HG02678 (cell line): ENCODE measurements around the gene DBN1.

Source experiments
- ATAC-seq: cut with Tn5 transposase; IDR thresholded peaks from one replicate; pipeline ENCODE4 v1.9.1; 2021; ENCODE audit warnings: mild to moderate bottlenecking, moderate library complexity; ENCODE audit not compliant: unreplicated experiment

The DBN1 gene

DNA sequence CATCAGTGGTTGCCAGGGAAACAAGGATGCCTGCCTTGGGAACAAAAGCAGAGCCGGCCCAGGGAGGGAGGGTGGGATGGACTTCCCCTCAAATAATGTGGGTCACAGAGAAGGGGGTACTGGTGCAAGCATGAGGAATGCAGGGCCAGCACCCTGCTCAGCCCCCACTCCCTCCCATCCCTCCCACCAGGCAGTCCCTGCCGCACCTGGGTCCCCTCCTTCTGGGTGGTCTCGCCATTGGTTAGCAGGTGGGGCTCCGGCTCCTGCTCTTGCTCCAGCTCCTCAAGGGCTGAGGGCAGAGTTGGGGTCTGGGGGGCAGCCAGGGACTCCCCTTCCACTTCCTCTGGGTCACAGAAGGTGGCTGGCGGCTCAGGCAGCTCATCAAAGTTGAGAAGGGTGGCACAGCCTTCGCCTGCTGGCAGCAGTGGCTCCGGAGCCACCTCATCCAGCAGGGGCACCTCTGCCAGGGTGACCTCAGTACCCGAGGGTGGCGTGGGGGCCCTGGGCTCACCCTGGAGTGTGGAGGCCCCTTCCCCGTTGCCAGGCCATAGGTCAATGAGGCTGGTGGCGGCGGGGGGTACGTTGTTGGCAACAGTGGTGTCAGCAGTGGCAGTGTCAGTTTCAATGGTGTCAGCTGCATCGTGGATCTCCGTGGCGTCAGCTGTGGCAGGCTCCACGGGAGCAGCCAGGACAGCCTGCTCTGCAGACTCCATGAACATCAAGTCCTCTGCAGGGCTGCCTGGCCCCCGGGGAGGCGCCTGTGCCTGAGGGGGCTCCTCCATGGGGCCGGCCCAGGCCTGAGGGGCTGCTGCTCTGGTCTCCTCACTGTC lies 15.4 kb downstream of the DBN1 start:
- no peak for ATAC-seq

DNA sequence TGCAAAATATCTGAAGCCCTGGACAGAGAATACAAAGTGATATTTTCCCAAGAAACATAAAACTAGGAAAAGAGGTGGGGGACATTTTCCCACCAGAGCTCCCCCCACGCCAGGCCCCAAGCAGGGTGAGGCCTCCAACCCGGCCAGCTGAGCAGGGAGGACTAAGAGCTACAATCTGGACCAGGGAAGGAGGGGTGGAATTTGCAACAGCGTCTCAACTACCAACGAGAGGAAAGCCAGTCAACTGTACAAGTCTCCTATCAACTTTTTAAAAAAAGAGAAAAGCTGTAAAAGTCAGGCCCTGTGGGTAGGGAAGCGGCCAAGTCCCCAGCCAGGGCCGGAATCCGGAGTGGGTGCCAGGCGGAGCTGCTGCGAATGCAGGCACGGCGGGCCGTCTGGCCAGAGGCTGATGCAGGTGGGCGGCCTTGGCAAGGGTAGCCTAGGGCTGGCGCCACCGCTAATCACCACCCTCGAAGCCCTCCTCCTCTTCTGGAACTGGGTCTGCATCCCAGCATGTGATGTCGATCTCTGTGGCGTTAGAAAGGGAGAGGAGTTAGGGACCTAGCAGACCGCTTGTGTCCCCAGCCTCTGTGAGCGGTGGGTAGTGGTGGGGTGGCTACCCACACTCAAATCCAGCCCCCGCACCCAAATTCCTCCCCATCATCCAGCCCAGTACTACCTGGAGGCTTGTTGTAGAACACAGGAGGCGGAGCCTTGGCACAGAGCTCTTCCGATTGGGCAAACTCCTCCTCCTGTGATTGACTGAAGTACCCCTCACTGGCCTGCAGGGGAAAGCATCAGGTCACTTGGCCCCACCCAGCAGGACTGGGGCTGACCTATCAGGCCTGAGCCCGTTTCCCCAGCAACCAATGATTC lies 16.2 kb downstream of the DBN1 start:
- peak; percentile 35 for ATAC-seq

DNA sequence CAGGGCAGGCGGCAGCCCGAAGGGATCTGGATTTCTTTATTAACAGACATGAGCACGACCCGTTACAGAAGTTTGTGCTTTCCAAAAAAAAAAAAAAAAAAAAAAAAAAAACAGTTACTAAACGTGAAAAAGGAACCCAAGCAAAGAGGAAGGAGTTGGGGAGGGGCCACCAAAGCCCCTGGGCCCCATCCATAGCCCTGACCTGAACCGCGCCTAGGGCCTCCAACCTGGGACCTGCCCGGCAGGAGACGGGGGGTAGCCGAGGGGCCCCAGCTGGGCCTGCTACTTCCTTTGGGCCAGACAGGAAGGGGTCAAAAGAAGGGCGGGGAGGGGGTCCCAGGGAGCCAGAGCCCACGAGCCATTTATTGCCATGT lies 16.9 kb downstream of the DBN1 start:
- no peak for ATAC-seq

DNA sequence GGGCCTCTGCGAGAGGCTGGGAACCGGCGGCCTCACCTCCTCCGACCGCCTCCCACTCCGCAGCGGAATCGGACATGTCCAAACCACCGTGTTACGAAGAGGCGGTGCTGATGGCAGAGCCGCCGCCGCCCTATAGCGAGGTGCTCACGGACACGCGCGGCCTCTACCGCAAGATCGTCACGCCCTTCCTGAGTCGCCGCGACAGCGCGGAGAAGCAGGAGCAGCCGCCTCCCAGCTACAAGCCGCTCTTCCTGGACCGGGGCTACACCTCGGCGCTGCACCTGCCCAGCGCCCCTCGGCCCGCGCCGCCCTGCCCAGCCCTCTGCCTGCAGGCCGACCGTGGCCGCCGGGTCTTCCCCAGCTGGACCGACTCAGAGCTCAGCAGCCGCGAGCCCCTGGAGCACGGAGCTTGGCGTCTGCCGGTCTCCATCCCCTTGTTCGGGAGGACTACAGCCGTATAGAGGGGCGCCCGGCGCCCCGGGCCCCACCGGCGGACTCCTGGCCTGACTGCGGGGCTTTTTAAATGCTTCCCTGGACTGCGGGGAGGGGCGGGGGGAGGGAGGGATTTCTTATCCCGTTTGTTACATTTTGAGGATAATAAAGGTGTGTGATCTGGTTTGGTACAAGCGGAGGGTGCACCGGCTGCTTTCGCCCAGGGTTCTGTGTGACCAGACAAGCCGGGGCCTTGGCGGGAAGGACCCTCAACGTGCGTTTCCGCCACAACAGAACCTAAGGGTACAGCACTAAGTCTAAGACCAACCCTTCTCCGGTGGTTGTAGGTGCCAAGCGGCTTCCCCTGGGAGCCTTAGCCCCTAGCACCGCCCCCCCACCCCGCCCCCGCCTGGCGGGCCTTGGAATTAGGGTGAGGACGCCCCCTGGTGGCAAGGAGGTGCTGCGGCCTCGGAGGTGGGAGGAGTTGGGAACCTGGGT lies 17.5 kb downstream of the DBN1 start:
- peak; percentile 14 for ATAC-seq

DNA sequence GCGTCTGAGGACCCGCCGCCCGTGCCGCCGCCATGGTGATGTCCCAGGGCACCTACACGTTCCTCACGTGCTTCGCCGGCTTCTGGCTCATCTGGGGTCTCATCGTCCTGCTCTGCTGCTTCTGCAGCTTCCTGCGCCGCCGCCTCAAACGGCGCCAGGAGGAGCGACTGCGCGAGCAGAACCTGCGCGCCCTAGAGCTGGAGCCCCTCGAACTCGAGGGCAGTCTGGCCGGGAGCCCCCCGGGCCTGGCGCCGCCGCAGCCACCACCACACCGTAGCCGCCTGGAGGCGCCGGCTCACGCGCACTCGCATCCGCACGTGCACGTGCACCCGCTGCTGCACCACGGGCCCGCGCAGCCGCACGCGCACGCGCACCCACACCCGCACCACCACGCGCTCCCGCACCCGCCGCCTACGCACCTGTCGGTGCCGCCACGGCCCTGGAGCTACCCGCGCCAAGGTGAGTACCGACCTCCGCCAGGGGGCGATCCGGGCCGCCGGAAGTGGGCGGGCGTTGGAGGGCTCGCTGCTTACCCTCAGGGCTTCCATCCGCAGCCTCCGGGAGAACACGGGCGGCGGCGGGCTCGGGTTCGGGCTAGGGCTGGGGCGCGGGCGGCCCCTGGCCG lies 18.3 kb downstream of the DBN1 start:
- peak; percentile 51 for ATAC-seq

DNA sequence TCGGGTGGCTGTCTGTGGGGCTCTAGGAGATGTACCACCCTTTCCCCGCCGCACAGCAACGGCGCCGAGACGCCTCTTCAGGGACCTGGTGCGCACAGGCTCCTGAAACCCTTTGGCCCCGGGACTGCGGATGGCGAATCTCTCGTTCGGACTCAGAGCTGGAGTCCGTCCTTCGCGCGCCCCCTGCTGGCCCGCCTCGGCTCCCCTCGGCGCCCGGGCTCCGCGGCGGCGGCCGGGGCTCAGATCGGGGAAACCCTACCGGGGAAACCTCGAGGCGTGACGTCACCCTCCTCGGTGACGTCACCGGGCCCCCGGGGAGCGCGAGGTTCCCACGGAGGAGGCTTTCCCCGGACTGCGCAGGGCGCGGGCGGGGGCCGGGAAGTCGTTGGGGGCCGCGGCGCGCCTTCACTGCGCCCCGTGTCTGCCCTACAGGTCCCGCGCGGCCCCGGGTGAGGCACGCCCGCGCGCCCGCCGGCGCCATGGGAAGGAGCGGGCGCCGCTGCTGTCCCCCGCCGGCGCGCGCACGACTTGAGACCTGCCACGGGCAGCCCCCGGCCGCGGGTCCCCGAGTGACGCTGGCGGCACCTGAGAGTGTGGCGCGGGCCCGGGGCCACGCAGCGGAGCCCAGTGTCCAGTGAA lies 18.9 kb downstream of the DBN1 start:
- peak; percentile 51 for ATAC-seq

DNA sequence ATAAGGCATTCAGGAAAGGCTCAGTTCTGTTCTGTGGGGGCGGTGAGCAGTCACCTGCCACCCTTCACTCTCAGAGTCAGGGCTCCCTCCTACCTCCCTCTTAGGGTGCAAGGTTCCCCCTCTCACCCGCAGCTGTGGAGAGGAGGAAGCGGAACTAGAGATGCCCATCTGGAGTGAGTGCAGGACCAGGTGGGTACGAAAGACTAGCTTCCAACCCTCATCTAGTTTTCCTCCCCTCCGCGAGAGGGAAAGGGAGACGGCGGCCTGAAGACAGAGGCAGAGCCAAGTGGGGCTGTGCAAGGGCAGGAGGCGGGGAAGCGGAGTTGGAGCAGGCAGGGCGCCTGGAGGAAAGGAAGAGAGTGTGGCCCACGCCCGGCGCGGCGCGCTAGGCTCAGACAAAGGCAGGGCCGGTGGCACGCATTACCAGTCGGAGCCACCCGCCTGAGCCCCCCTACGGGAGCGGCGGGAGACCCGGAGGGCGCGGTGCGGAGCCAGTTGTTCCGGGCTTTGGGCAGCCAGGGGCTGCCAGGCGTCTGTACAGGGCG lies 19.5 kb downstream of the DBN1 start:
- peak; percentile 1 for ATAC-seq

DNA sequence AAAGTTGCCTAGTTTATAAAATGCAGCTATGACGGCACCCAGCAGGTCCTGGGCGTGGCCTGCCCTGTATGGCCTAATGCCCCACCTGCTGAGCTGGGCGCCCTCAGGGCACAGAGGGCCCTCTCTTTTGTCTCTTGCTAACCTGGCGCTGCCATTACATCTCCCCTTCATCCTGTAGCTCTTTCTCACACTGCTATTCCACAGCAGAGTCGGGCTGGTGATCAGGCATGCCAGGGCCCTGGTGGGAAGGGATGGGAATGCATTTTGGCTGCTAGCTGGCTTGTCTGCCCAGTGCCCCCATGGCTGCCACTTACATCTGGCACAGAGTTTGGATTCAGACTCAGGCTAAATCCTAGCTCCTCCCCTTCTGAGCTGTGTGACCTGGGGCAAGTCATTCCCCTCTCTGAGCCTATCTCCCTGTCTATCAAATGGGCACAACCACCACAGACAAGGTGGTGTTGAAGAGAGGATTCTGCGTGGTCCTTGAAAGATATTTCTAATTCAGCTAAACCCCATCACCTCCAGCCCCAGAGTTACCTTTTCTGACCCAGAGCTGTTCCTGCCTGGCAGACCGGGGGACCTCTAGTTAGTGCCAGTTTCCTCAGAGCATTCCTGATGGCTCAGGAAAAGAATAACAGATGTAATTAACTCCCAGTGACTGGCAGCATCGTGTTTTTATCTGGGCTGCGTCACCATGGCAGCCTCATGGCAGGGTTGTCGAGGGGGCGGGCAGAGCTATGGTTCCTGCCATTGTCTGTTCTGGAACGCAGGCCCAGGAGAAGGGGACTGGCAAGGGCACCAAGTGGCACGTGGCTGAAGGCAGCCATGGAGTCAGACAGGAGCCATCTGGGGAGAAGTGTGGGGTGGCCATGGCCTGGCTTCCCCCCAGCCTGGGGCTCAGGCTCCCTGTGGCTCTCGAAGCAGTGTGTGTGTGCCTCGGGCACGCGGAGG lies 20.5 kb downstream of the DBN1 start:
- ATAC-seq: no peak

DNA sequence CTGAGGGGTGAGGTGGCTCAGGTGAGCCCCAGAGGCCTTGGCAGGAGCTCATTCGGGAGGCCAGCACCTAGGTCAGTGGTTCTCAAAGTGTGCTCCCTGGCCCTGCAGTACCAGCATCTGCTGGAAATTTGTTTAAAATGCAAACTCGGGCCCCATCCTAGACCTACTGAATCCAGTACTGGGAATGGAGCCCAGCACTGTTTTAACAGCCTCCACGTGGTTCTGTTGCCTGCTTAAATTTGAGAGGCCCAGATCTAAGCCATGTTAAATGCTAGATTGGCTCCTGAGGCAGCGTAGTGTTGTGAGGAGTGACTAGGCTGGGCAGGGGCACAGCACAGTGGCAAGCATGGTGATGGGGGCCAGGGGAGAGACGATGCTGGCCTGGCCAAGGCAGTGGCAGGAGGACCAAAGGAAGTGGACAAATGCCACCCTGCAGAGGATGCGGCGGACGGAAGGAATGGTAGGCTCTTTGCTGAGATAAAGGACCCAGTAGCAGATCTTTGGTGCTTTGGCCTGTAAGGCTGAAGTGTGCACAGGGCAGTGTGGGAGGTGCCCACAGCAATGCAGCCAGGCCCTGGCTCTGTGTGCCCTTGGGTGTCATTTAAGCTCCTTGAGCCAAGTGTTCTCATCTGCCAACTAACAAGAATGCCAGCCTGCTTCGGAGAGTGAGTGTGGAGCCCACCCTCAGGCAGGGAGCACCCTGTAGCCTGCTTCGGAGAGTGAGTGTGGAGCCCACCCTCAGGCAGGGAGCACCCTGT lies 22.6 kb downstream of the DBN1 start:
- ATAC-seq: no peak

DNA sequence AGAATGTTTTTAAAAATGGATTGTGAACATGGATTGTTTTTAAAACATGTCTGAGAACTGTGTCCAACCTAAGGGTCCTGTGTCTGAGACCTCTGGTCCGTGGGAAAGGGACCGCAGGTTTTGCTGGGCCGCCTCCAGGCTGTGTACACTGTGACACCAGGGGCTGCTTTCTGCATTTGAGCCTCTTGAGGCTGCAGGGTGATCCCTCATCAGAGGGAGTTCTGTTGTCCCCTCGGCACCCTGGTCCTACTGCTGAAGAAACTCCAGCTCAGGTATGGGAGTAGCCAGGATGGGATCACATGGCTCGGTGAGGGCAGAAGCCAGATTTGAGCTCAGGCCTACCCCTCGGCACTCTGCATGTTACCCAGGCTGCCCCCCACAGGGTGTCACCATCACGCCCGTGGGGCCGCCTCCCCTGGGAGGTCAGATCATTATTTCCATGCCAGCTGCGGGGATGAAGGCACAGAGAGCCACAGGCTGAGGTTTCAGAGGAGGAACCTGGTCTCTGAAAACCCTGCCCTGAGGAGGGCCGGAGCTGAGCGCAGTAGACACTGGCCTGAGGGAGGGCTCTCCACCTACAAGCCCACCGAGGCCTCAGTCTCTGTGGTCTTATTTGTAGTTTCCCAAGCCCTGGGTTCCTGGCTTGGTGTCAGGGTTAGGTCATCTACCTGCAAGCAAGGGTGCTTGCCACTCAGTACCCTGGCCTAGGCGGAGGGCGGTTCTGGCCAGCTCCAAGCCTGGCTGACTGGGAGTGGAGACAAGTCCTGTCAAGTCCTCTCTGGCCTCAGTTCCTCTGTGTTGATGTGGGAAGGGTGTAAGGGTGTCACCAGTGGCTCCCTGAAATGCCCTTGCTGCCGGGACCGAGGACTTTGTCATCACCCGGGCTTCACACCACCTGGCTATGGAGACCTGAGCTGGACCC lies 24.0 kb downstream of the DBN1 start:
- no peak for ATAC-seq

DNA sequence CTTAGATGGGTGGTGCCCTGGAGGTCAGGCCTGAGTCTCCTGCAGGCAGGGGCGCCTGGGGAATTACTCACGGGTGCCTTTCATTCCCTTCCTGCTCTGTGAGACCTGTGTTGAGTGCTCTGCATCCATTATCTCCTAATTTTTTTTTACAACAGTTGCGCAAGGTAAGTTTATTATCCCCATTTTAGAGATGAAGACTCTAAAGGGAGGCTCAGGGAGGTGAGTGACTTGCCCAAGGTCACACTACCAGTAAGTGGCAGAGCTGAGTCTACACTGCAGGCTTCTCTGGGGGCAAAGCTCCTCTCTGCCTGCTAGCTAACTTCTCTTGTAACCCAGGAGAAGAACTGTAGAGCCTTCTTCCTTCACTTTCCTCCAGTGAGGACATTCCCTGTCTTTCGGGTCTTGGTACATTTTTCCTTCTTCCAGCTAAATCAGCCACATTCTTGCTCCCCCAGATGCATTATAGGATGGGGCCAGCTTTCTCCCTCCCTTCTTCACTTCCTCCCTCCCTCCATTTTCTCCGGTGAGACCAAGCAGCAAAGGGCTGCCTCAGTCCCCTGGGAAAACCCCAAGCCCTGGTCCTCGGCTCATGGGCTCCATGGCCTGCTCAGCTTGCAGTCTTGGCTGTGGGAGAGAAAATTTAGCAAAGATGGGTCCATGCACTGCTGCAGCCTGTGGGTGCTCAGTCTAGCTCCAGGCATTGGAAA lies 25.0 kb downstream of the DBN1 start:
- no peak for ATAC-seq

DNA sequence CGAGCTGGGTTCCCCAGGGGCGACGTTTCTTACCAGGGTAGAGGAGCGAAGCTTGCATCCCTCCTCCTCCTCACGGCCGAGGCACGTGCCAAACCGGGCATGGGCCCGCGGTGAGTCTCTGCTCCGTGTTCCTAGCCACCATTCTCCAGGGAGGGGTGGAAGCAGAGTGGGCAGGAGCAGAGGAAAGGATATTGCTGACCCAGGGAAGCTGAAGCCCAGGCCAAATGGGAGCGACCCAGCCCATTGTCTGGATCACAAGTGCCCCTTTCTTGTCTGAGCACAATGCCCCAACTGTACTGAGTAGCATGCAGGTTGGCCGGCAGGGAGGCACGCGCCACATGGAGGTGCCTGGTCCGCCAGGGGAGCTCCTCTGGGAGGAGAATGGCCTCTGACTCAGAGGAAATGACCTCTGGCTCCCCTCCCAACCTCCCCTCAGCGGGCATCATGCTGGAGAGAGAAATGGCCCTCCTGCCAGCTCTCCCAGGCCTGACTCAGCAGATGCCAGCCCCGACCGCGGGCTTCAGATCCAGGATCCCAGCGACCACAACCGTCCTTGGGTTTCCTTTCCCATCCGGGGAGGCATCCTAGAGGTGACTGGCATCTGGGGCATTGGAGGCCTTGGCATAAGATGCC lies 25.7 kb downstream of the DBN1 start:
- ATAC-seq: no peak

DNA sequence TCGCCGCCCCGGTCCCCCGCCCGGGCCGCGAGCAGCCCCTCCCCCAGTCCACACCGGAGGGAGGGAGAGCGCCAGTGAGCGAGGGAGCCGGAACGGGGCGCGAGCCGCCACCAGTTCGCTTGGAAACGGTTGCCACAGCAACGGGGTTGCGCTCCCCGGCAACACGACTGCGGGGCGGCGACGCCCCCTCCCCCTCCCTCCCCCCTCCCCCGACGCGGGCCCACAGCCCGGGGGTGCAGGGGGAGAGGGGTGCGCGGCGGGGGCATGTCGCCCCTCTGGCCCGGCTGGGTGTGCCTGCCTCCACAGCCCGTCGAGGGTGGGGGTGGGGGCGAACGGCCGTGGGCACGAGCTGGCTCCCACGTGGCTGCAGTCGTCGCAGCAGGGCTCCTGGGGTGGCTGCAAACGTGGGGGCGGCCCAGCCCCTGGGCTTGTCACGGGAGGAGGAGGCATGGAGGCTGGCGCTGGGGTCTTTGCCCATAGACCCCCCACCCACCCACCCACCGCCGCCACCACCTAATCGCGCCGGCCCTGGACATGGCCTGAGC lies 26.3 kb downstream of the DBN1 start:
- peak; percentile 22 for ATAC-seq

DNA sequence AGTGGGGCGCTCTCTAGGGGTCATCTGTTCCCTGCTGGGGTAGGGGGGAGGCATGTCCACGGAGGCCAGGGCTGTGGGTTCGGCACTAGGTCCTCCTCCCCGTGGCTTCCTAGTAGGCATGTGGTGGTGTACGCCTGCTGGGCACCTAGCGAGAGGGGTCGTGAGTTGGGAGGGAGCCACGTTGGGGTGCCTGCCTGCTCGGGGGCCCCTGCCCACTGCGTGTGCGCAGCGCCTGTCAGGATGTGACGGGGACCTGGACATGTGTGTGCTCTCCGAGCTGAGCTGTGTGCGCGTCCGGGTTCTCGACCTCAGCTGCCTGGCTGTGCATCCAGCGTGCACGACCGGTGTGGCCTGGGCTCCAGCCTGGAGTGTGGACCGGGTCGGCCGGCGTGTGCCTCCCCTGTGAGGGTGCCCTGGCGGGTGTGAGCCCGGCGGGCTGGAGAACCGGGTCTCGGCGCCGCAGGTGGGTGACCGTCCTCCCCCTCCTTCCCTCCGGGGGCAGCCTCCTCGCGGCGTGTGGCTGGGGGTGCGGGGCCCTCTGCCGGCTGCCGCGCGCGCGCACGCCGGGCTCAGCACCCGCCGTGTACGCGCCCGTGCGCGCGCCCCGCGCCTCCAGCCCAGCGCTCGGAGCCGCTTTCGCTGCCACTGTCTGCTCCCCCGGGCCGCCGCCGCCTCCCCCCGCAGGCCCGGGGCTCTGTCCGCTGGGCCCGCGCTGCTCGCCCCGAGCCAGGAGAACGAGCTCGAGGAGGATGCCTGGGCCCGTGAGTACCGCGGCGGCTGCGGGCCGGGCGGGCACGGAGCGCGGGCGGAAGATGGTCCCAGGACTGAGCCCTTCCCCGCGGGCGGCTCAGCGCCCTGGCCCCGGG lies 27.0 kb downstream of the DBN1 start, which contains the start of gene PRR7:
PRR7 (plus strand) TSS at position 615 of the 866 bp plus-strand sequence. CDS start 8,254 bp downstream, outside the sequence.
- ATAC-seq: peak; percentile 55

DNA sequence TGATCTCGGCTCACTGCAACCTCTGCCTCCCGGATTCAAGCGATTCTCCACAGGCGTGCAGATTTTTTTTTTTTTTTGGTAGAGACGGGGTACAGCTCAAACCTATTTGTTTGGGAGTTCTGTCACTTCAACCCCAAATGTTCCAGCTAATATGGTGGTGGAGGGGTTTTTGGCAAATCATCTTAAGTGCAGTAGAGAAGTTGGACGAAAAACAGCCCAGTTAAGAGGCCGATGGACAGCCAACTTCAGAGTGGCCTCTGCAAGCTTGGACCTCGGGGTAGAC lies 27.6 kb downstream of the DBN1 start:
- ATAC-seq: no peak
